WTC11 (cell line): ENCODE measurements around the gene ZMIZ1. TPM values are rescaled to one million over a fixed set of nuclear protein-coding genes. Genes with fewer than 3 reads are reported as not detected.

Source experiments
- ATAC-seq: fragments of 200-7000 bp; cut with Tn5 transposase; 2 replicates; pipeline ENCODE4 v1.10.0; 2021; ENCODE audit warnings: mild to moderate bottlenecking, moderate library complexity
- CTCF ChIA-PET: fragments of 300-600 bp; sonication (Branson Sonifier 250); formaldehyde crosslinking; loops from one replicate; lab custom pipeline; 2021; ENCODE audit warnings: antibody characterized with exemption; lab: Charles Lee
- POLR2A ChIA-PET: fragments of 350-600 bp; sonication (Branson Sonifier 250); formaldehyde crosslinking; loops from one replicate; lab custom pipeline; 2021; ENCODE audit warnings: antibody characterized with exemption; lab: Charles Lee
- DNase-seq: peaks from one replicate; pipeline ENCODE4 v3.0.0; 2021; ENCODE audit warnings: low spot score
- H3K27ac Mint-ChIP-seq: 2 replicates; pipeline ENCODE4 v1.8.0; 2021; ENCODE audit warnings: mixed read lengths
- H3K27me3 Mint-ChIP-seq: 2 replicates; pipeline ENCODE4 v1.8.0; 2021; ENCODE audit warnings: low read depth, mild to moderate bottlenecking, moderate library complexity, mixed read lengths
- H3K36me3 Mint-ChIP-seq: 2 replicates; pipeline ENCODE4 v1.8.0; 2021; ENCODE audit warnings: mixed read lengths
- H3K4me1 Mint-ChIP-seq: 2 replicates; pipeline ENCODE4 v1.8.0; 2022; ENCODE audit warnings: mixed read lengths
- H3K4me3 Mint-ChIP-seq: 2 replicates; pipeline ENCODE4 v1.8.0; 2021; ENCODE audit warnings: mild to moderate bottlenecking, moderate library complexity, mixed read lengths
- H3K9me3 Mint-ChIP-seq: 2 replicates; pipeline ENCODE4 v1.8.0; 2021; ENCODE audit warnings: mixed read lengths
- ESRRA ChIP-seq: sonication (generic); formaldehyde crosslinking; IDR thresholded peaks from 2 replicates; pipeline ENCODE4 v1.8.1; 2022; ENCODE audit warnings: mild to moderate bottlenecking, missing genetic modification reagents, borderline replicate concordance
- FOXP1 ChIP-seq: sonication (generic); formaldehyde crosslinking; IDR thresholded peaks from 2 replicates; pipeline ENCODE4 v1.8.0; 2022; ENCODE audit warnings: missing genetic modification reagents, mild to moderate bottlenecking, moderate library complexity, borderline replicate concordance
- GABPB1 ChIP-seq: sonication (generic); formaldehyde crosslinking; IDR thresholded peaks from 2 replicates; pipeline ENCODE4 v1.8.1; 2023; ENCODE audit warnings: mild to moderate bottlenecking, missing genetic modification reagents
- GRHL2 ChIP-seq: fragments of 250-450 bp; sonication (Bioruptor Pico); IDR thresholded peaks from 2 replicates; pipeline ENCODE4 v1.8.0; 2022; ENCODE audit warnings: mild to moderate bottlenecking, moderate library complexity; ENCODE audit not compliant: insufficient replicate concordance, severe bottlenecking
- IRF2 ChIP-seq: sonication (generic); formaldehyde crosslinking; IDR thresholded peaks from 2 replicates; pipeline ENCODE4 v1.8.0; 2022; ENCODE audit warnings: low read depth, missing genetic modification reagents, borderline replicate concordance
- KAT7 ChIP-seq: sonication (generic); formaldehyde crosslinking; IDR thresholded peaks from 2 replicates; pipeline ENCODE4 v1.8.1; 2023; ENCODE audit warnings: missing genetic modification reagents, mild to moderate bottlenecking, borderline replicate concordance
- RELA ChIP-seq: sonication (generic); formaldehyde crosslinking; IDR thresholded peaks from 2 replicates; pipeline ENCODE4 v1.8.1; 2022; ENCODE audit warnings: missing genetic modification reagents, mild to moderate bottlenecking, borderline replicate concordance
- SP1 ChIP-seq: sonication (generic); formaldehyde crosslinking; conservative IDR thresholded peaks from 2 replicates; pipeline ENCODE4 v1.8.1; 2022; ENCODE audit warnings: missing genetic modification reagents
- TCF7 ChIP-seq: sonication (generic); formaldehyde crosslinking; IDR thresholded peaks from 2 replicates; pipeline ENCODE4 v1.8.0; 2022; ENCODE audit warnings: mild to moderate bottlenecking, low read depth, missing genetic modification reagents, moderate library complexity
- TEAD1 ChIP-seq: sonication (generic); formaldehyde crosslinking; IDR thresholded peaks from 2 replicates; pipeline ENCODE4 v1.8.0; 2022; ENCODE audit warnings: mild to moderate bottlenecking, missing genetic modification reagents
- ZNF396 ChIP-seq: fragments of 250-450 bp; sonication (Bioruptor Pico); IDR thresholded peaks from 2 replicates; pipeline ENCODE4 v1.8.0; 2021; ENCODE audit warnings: mild to moderate bottlenecking, moderate library complexity, borderline replicate concordance
- total RNA-seq: library from RNA; stranded (reverse); gene quantifications from 3 replicates; pipeline ENCODE4 v1.2.3, GENCODE V29; 2021
- TF ChIP-seq, protein P1 (sequence below): sonication (generic); formaldehyde crosslinking; IDR thresholded peaks from 2 replicates; pipeline ENCODE4 v1.8.1; 2023; ENCODE audit warnings: mild to moderate bottlenecking, moderate library complexity, missing genetic modification reagents
- TF ChIP-seq, protein P2 (sequence below): sonication (generic); formaldehyde crosslinking; IDR thresholded peaks from 2 replicates; pipeline ENCODE4 v1.8.0; 2022; ENCODE audit warnings: missing genetic modification reagents
- TF ChIP-seq, protein P3 (sequence below): fragments of 200-600 bp; IDR thresholded peaks from 2 replicates; pipeline ENCODE4 v1.8.0; 2022; ENCODE audit warnings: antibody characterized with exemption
- TF ChIP-seq, protein P4 (sequence below): sonication (generic); formaldehyde crosslinking; IDR thresholded peaks from 2 replicates; pipeline ENCODE4 v1.8.1; 2022; ENCODE audit warnings: mild to moderate bottlenecking, moderate library complexity, missing genetic modification reagents
- TF ChIP-seq, protein P5 (sequence below): sonication (generic); formaldehyde crosslinking; IDR thresholded peaks from 2 replicates; pipeline ENCODE4 v1.8.0; 2022; ENCODE audit warnings: mild to moderate bottlenecking, missing genetic modification reagents

ZMIZ1 gene
- total RNA-seq, 1 experiment from 2014 or later, result 44.4 TPM

DNA sequence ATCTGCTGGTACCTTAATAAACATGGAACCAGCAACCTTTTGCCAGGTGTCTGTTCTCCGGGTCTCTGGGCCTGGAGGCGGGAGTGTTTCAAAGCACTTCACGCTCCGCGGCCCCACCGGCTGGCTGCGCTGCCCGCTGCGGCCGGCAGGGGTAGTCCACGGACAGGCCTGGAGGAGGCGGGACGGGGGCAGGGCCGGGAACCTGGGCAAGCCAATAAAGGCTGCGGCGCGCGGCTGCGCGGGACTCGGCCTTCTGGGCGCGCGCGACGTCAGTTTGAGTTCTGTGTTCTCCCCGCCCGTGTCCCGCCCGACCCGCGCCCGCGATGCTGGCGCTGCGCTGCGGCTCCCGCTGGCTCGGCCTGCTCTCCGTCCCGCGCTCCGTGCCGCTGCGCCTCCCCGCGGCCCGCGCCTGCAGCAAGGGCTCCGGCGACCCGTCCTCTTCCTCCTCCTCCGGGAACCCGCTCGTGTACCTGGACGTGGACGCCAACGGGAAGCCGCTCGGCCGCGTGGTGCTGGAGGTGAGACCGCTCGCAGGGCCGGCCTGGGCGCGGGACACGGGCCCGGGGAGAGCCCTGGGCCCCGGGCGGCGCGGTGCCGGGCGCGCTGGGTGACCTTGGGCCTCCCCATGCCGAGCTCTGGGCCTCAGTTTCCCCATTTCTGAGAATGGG, 278.6 kb downstream of the ZMIZ1 start, which contains the start of gene PPIF:
PPIF (plus strand) TSS at position 244 of the 668 bp plus-strand sequence; CDS start at position 324, 80 bp downstream.
- H3K9me3 Mint-ChIP-seq, result no peaks in the 10 kb centered on the region
- ChIA-PET POLR2A (interaction anchor here (0.7 to 1.3 kb wide), 3 partner anchors 13 to 49 kb away, joined by 3 read pairs; no protein-coding TSS in a partner anchor), CTCF (interaction anchor here (0.8 to 3.8 kb wide), 23 partner anchors 10 to 794 kb away, joined by 3 to 24 read pairs (median 5); partner anchors contain the start of gene ZCCHC24)
- H3K4me3 Mint-ChIP-seq, result peak within 1 kb of the TSS; percentile 65
- peaks cover 8% of the 10 kb centered on the region for H3K4me1 Mint-ChIP-seq
- DNase-seq (peak; percentile 96), ATAC-seq (peak; percentile 88)
- peaks cover 21% of the 10 kb centered on the region for H3K36me3 Mint-ChIP-seq
- no peaks in the 10 kb centered on the region for H3K27me3 Mint-ChIP-seq
- H3K27ac Mint-ChIP-seq, result no peak within 1 kb of the TSS
- TF ChIP-seq SP1 (CRISPR knock-in tag), result peak; percentile 74
- TF ChIP-seq ZNF396 (CRISPR knock-in tag), result no peak
- TF ChIP-seq KAT7 (CRISPR knock-in tag), result peak; percentile 87; the same call in 1 of the 2 replicates
- no peak for TF ChIP-seq IRF2 (CRISPR knock-in tag)
- no peak for TF ChIP-seq GRHL2 (CRISPR knock-in tag)
- TF ChIP-seq, protein P1, sequence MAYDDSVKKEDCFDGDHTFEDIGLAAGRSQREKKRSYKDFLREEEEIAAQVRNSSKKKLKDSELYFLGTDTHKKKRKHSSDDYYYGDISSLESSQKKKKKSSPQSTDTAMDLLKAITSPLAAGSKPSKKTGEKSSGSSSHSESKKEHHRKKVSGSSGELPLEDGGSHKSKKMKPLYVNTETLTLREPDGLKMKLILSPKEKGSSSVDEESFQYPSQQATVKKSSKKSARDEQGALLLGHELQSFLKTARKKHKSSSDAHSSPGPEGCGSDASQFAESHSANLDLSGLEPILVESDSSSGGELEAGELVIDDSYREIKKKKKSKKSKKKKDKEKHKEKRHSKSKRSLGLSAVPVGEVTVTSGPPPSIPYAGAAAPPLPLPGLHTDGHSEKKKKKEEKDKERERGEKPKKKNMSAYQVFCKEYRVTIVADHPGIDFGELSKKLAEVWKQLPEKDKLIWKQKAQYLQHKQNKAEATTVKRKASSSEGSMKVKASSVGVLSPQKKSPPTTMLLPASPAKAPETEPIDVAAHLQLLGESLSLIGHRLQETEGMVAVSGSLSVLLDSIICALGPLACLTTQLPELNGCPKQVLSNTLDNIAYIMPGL (CRISPR knock-in tag), result peak; percentile 82
- peak; percentile 48; the same call in 1 of the 2 replicates for TF ChIP-seq ESRRA (CRISPR knock-in tag)
- 0 out of 2 replicates have a peak, but pooled peaks have one; percentile 44 for TF ChIP-seq GABPB1 (CRISPR knock-in tag)
- TF ChIP-seq TEAD1 (CRISPR knock-in tag), result 0 out of 2 replicates have a peak, but pooled peaks have one; percentile 3
- TF ChIP-seq RELA, result peak; percentile 47; the same call in 1 of the 2 replicates
- TF ChIP-seq TCF7 (CRISPR knock-in tag), result 0 out of 2 replicates have a peak, but pooled peaks have one; percentile 9
- TF ChIP-seq, protein P2, sequence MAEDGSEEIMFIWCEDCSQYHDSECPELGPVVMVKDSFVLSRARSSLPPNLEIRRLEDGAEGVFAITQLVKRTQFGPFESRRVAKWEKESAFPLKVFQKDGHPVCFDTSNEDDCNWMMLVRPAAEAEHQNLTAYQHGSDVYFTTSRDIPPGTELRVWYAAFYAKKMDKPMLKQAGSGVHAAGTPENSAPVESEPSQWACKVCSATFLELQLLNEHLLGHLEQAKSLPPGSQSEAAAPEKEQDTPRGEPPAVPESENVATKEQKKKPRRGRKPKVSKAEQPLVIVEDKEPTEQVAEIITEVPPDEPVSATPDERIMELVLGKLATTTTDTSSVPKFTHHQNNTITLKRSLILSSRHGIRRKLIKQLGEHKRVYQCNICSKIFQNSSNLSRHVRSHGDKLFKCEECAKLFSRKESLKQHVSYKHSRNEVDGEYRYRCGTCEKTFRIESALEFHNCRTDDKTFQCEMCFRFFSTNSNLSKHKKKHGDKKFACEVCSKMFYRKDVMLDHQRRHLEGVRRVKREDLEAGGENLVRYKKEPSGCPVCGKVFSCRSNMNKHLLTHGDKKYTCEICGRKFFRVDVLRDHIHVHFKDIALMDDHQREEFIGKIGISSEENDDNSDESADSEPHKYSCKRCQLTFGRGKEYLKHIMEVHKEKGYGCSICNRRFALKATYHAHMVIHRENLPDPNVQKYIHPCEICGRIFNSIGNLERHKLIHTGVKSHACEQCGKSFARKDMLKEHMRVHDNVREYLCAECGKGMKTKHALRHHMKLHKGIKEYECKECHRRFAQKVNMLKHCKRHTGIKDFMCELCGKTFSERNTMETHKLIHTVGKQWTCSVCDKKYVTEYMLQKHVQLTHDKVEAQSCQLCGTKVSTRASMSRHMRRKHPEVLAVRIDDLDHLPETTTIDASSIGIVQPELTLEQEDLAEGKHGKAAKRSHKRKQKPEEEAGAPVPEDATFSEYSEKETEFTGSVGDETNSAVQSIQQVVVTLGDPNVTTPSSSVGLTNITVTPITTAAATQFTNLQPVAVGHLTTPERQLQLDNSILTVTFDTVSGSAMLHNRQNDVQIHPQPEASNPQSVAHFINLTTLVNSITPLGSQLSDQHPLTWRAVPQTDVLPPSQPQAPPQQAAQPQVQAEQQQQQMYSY (CRISPR knock-in tag), result no peak
- peak; percentile 8; the same call in 1 of the 2 replicates for TF ChIP-seq FOXP1
- TF ChIP-seq, protein P3, sequence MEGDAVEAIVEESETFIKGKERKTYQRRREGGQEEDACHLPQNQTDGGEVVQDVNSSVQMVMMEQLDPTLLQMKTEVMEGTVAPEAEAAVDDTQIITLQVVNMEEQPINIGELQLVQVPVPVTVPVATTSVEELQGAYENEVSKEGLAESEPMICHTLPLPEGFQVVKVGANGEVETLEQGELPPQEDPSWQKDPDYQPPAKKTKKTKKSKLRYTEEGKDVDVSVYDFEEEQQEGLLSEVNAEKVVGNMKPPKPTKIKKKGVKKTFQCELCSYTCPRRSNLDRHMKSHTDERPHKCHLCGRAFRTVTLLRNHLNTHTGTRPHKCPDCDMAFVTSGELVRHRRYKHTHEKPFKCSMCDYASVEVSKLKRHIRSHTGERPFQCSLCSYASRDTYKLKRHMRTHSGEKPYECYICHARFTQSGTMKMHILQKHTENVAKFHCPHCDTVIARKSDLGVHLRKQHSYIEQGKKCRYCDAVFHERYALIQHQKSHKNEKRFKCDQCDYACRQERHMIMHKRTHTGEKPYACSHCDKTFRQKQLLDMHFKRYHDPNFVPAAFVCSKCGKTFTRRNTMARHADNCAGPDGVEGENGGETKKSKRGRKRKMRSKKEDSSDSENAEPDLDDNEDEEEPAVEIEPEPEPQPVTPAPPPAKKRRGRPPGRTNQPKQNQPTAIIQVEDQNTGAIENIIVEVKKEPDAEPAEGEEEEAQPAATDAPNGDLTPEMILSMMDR, result peak; percentile 95
- TF ChIP-seq, protein P4, sequence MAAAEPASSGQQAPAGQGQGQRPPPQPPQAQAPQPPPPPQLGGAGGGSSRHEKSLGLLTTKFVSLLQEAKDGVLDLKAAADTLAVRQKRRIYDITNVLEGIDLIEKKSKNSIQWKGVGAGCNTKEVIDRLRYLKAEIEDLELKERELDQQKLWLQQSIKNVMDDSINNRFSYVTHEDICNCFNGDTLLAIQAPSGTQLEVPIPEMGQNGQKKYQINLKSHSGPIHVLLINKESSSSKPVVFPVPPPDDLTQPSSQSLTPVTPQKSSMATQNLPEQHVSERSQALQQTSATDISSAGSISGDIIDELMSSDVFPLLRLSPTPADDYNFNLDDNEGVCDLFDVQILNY (CRISPR knock-in tag), result peak; percentile 69; the same call in 1 of the 2 replicates
- TF ChIP-seq, protein P5, sequence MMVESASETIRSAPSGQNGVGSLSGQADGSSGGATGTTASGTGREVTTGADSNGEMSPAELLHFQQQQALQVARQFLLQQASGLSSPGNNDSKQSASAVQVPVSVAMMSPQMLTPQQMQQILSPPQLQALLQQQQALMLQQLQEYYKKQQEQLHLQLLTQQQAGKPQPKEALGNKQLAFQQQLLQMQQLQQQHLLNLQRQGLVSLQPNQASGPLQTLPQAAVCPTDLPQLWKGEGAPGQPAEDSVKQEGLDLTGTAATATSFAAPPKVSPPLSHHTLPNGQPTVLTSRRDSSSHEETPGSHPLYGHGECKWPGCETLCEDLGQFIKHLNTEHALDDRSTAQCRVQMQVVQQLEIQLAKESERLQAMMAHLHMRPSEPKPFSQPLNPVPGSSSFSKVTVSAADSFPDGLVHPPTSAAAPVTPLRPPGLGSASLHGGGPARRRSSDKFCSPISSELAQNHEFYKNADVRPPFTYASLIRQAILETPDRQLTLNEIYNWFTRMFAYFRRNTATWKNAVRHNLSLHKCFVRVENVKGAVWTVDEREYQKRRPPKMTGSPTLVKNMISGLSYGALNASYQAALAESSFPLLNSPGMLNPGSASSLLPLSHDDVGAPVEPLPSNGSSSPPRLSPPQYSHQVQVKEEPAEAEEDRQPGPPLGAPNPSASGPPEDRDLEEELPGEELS (CRISPR knock-in tag), result peak; percentile 33; the same call in 1 of the 2 replicates
